ENCODE data around the gene SLC12A8.

DNA sequence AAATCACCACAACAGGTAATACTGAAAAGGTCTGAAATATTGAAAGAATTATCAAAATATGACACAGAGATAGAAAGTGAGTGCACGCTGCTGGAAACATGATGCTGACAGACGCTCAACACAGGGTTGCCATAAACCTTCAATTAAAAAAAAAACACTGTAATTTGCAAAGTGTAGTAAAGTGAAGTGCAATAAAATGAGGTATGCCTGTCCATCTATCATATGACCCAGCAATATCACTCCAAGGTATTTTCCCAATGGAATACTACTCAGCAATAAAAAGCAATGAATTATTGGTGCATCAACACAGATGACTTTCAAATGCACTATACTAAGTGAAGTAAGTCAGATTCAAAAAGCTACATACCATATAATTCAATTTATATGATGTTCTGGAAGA is 47.6 kb upstream of the SLC12A8 start:
- TF ChIP-seq YY1 (IDR thresholded peaks at IDR 0.05; ENCODE audit: low read depth) (no peak), EP300 (IDR thresholded peaks at IDR 0.05; ENCODE audit: borderline replicate concordance) (no peak), ZBTB7A (IDR thresholded peaks at IDR 0.05; ENCODE audit: low read depth) (no peak), CEBPB (IDR thresholded peaks at IDR 0.05) (no peak)
- TF ChIP-seq, protein P1, sequence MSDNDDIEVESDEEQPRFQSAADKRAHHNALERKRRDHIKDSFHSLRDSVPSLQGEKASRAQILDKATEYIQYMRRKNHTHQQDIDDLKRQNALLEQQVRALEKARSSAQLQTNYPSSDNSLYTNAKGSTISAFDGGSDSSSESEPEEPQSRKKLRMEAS (IDR thresholded peaks at IDR 0.05) = no peak
- TF ChIP-seq, protein P2, sequence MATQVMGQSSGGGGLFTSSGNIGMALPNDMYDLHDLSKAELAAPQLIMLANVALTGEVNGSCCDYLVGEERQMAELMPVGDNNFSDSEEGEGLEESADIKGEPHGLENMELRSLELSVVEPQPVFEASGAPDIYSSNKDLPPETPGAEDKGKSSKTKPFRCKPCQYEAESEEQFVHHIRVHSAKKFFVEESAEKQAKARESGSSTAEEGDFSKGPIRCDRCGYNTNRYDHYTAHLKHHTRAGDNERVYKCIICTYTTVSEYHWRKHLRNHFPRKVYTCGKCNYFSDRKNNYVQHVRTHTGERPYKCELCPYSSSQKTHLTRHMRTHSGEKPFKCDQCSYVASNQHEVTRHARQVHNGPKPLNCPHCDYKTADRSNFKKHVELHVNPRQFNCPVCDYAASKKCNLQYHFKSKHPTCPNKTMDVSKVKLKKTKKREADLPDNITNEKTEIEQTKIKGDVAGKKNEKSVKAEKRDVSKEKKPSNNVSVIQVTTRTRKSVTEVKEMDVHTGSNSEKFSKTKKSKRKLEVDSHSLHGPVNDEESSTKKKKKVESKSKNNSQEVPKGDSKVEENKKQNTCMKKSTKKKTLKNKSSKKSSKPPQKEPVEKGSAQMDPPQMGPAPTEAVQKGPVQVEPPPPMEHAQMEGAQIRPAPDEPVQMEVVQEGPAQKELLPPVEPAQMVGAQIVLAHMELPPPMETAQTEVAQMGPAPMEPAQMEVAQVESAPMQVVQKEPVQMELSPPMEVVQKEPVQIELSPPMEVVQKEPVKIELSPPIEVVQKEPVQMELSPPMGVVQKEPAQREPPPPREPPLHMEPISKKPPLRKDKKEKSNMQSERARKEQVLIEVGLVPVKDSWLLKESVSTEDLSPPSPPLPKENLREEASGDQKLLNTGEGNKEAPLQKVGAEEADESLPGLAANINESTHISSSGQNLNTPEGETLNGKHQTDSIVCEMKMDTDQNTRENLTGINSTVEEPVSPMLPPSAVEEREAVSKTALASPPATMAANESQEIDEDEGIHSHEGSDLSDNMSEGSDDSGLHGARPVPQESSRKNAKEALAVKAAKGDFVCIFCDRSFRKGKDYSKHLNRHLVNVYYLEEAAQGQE (IDR thresholded peaks at IDR 0.05; ENCODE audit: low read depth) = no peak

Data from Ishikawa (cell line).